ENCODE data around the gene POLD1. TPM values are rescaled to one million over a fixed set of nuclear protein-coding genes. Genes with fewer than 3 reads are reported as not detected.

The POLD1 gene
- total RNA-seq, 2 donors from 2014 or later, result 146 to 202 TPM

GRCh38 chr19:50414864-50415660, 30.9 kb downstream of the POLD1 start:
- H3K4me1 Mint-ChIP-seq, result peaks cover 9% of the 10 kb centered on the region
- ATAC-seq (replicated peaks), result peak; percentile 85
- peaks cover 13% of the 10 kb centered on the region for H3K27me3 Mint-ChIP-seq
- peaks cover 49% of the 10 kb centered on the region for H3K36me3 Mint-ChIP-seq (ENCODE audit: low read depth)
- peak overlapping the region; percentile 36 for H3K27ac Mint-ChIP-seq
- no peaks in the 10 kb centered on the region for H3K9me3 Mint-ChIP-seq
- no peak overlapping the region for H3K4me3 Mint-ChIP-seq

- ATAC-seq (replicated peaks), result no peak
- H3K4me1 Mint-ChIP-seq, result peaks cover 11% of the 10 kb centered on the region
- H3K27me3 Mint-ChIP-seq, result peaks cover 16% of the 10 kb centered on the region
Measured at GRCh38 chr19:50415661-50416033, 31.5 kb downstream of the POLD1 start.

DNA sequence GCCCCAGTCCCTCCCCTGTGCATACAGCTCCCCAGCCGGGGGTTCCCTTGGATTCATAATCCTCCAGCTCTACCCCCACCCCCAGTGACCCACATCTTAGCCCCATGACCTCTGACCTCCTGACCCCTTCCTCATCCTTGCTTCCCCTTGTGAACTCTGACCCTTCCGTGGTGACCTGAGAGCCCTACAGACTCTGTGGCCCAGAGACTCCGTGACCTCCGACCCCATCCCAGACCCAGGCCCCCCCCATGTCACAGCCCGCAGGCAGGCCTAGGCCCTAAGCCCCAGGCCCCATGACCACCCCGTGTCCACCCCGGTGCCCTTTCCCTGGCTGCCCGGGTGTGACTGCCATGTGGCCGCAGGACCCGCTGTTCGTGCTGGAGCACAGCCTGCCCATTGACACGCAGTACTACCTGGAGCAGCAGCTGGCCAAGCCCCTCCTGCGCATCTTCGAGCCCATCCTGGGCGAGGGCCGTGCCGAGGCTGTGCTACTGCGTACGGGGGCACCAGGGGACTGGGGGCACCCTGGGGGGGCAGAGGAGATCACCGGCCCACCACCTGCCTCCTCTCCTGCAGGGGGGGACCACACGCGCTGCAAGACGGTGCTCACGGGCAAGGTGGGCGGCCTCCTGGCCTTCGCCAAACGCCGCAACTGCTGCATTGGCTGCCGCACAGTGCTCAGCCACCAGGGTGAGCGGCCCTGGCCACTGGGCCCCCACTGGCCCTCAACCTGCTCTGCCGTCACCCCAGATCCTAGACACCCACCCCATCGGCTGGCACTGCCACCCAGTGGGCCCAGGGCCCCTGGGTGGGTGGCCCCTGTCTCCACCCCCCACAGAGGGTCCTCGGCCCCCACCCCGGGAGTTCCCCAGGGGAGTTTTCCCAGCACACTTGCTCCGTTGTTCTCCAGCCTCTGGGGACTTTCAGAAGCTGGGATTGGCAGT, 32.2 kb downstream of the POLD1 start:
- Mint-ChIP-seq H3K4me1 (peaks cover 11% of the 10 kb centered on the region), H3K27ac (no peak overlapping the region), H3K9me3 (no peaks in the 10 kb centered on the region), H3K36me3 (ENCODE audit: low read depth) (peaks cover 41% of the 10 kb centered on the region), H3K27me3 (peaks cover 19% of the 10 kb centered on the region), H3K4me3 (no peak overlapping the region)
- ATAC-seq (replicated peaks), result no peak

More at GRCh38 chr19:50415661-50416033, 31.5 kb downstream of the POLD1 start:
- no peaks in the 10 kb centered on the region for H3K9me3 Mint-ChIP-seq
- H3K27ac Mint-ChIP-seq, result no peak overlapping the region
- peaks cover 43% of the 10 kb centered on the region for H3K36me3 Mint-ChIP-seq (ENCODE audit: low read depth)
- H3K4me3 Mint-ChIP-seq, result no peak overlapping the region

GRCh38 chr19:50417111-50418081, 33.2 kb downstream of the POLD1 start:
- Mint-ChIP-seq H3K4me1 (peaks cover 11% of the 10 kb centered on the region), H3K36me3 (ENCODE audit: low read depth) (peaks cover 37% of the 10 kb centered on the region), H3K9me3 (no peaks in the 10 kb centered on the region), H3K27ac (no peak overlapping the region), H3K27me3 (peaks cover 24% of the 10 kb centered on the region), H3K4me3 (no peak overlapping the region)
- no peak for ATAC-seq (replicated peaks)

- Mint-ChIP-seq H3K4me1 (peaks cover 11% of the 10 kb centered on the region), H3K27ac (no peak within 1 kb of the TSS), H3K9me3 (no peaks in the 10 kb centered on the region), H3K4me3 (no peak within 1 kb of the TSS), H3K36me3 (ENCODE audit: low read depth) (peaks cover 29% of the 10 kb centered on the region), H3K27me3 (peaks cover 24% of the 10 kb centered on the region)
- ATAC-seq (replicated peaks), result no peak
Measured at GRCh38 chr19:50418176-50419021, 34.3 kb downstream of the POLD1 start, which contains the start of gene SPIB. SPIB (plus strand) TSS chr19:50418938; CDS start chr19:50418963, 25 bp downstream.

DNA sequence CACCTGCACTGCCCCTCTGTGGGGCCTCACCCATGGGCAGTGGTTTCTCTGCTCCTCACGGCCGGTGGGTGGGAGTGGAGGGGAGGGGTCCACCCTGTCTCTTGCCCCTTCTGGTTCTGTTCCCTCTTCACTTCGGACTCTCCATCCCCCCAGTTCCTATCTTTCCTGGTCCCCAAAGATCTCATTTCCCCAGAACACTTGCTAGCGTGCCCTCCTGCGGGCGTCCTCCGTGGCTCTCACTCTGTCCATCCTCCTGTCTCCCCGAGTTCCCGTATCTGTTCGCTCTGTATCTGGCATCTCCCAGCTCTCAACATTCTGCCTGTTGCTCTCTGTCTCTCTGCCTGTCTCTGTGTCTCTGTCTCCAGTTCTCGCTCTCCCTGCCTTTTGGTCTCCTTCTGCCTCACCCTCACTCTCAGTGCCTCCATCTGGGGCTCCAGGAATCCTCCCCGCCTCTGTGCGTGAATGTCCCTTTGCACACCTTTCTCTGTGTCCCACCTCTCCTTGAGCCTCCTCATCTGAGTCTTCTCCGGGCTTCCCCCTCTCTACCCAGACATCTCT, 35.0 kb downstream of the POLD1 start:
- Mint-ChIP-seq H3K27ac (no peak overlapping the region), H3K4me3 (no peak overlapping the region), H3K4me1 (peaks cover 11% of the 10 kb centered on the region), H3K9me3 (no peaks in the 10 kb centered on the region), H3K27me3 (peaks cover 24% of the 10 kb centered on the region), H3K36me3 (ENCODE audit: low read depth) (peaks cover 24% of the 10 kb centered on the region)
- no peak for ATAC-seq (replicated peaks)

- H3K36me3 Mint-ChIP-seq (ENCODE audit: low read depth), result peaks cover 22% of the 10 kb centered on the region
- H3K27ac Mint-ChIP-seq, result no peak overlapping the region
- no peak overlapping the region for H3K4me3 Mint-ChIP-seq
- no peak for ATAC-seq (replicated peaks)
- H3K27me3 Mint-ChIP-seq, result peaks cover 24% of the 10 kb centered on the region
- no peaks in the 10 kb centered on the region for H3K9me3 Mint-ChIP-seq
- peaks cover 11% of the 10 kb centered on the region for H3K4me1 Mint-ChIP-seq
Measured at GRCh38 chr19:50419580-50420035, 35.5 kb downstream of the POLD1 start.

DNA sequence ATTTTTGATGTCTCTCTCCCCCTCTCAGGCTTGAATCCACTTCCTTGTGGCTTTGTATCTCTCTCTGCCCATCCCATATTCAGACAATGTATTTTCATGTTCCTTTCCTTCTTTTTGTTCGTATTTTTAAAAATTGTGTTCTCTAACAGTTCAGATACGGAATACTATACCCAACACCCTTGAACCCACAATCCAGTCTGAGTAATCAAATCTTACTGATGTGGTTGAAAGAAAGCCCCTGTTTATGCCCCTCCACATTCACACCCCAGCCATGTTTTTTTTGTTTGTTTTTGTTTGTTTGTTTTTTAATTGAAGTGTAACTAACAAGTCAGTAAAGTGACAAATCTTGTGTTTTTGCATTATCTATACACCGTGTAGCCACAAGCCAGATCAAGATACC, 36.0 kb downstream of the POLD1 start:
- peaks cover 11% of the 10 kb centered on the region for H3K4me1 Mint-ChIP-seq
- no peak overlapping the region for H3K4me3 Mint-ChIP-seq
- H3K27ac Mint-ChIP-seq, result no peak overlapping the region
- H3K9me3 Mint-ChIP-seq, result no peaks in the 10 kb centered on the region
- peaks cover 24% of the 10 kb centered on the region for H3K27me3 Mint-ChIP-seq
- peaks cover 18% of the 10 kb centered on the region for H3K36me3 Mint-ChIP-seq (ENCODE audit: low read depth)
- ATAC-seq (replicated peaks), result no peak

DNA sequence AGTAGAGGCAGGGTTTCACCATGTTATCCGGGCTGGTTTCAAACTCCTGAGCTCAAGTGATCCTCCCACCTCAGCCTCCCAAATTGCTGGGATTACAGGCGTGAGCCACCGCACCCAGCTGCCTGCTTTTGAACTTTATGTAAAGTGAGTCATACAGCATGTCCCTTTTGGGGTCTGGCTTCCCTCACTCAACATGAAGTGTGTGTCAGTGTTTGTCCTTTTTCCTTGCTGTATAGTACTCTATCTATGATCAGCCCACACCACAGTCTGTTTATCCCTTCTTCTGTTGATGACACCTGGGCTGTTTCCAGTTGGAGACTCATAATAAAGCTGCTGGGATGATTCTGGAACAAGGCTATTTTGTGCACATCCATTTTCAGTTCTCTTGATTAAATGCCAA, 36.7 kb downstream of the POLD1 start:
- ATAC-seq (replicated peaks), result no peak
- peaks cover 17% of the 10 kb centered on the region for H3K36me3 Mint-ChIP-seq (ENCODE audit: low read depth)
- no peak overlapping the region for H3K4me3 Mint-ChIP-seq
- H3K9me3 Mint-ChIP-seq, result no peaks in the 10 kb centered on the region
- H3K27ac Mint-ChIP-seq, result no peak overlapping the region
- H3K4me1 Mint-ChIP-seq, result peaks cover 11% of the 10 kb centered on the region
- H3K27me3 Mint-ChIP-seq, result peaks cover 24% of the 10 kb centered on the region

DNA sequence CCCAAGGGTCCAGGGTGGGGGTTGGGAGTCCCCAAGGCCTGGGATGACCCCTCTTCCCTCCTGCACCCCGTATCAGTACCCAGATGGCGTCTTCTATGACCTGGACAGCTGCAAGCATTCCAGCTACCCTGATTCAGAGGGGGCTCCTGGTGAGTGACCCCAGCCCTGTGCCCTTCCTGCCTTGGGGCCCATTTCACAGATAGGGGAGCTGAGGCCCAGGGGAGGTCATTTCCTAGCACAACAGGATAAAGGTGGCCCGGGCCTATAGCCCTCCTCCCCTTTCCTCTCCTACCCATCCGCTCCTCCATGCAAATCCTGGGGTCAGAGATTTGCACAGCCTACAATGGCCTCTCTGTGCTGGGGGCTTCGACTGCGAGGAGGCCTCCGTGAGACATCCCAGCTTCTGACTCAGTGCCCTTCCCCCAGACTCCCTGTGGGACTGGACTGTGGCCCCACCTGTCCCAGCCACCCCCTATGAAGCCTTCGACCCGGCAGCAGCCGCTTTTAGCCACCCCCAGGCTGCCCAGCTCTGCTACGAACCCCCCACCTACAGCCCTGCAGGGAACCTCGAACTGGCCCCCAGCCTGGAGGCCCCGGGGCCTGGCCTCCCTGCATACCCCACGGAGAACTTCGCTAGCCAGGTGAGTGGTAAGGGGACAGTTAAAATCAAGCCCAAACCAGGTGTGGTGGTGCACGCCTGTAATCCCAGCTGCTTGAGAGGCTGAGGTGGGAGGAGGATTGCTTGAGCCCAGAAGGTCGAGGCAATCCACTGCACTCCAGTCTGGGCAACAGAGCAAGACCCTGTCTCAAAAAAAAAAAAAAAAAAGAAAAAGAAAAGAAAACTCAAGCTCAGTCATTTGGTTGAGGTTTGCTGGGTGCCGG, 38.5 kb downstream of the POLD1 start:
- no peak for ATAC-seq (replicated peaks)
- Mint-ChIP-seq H3K4me1 (peaks cover 11% of the 10 kb centered on the region), H3K27ac (no peak overlapping the region), H3K9me3 (no peaks in the 10 kb centered on the region), H3K4me3 (no peak overlapping the region), H3K27me3 (peaks cover 24% of the 10 kb centered on the region), H3K36me3 (ENCODE audit: low read depth) (peaks cover 13% of the 10 kb centered on the region)

DNA sequence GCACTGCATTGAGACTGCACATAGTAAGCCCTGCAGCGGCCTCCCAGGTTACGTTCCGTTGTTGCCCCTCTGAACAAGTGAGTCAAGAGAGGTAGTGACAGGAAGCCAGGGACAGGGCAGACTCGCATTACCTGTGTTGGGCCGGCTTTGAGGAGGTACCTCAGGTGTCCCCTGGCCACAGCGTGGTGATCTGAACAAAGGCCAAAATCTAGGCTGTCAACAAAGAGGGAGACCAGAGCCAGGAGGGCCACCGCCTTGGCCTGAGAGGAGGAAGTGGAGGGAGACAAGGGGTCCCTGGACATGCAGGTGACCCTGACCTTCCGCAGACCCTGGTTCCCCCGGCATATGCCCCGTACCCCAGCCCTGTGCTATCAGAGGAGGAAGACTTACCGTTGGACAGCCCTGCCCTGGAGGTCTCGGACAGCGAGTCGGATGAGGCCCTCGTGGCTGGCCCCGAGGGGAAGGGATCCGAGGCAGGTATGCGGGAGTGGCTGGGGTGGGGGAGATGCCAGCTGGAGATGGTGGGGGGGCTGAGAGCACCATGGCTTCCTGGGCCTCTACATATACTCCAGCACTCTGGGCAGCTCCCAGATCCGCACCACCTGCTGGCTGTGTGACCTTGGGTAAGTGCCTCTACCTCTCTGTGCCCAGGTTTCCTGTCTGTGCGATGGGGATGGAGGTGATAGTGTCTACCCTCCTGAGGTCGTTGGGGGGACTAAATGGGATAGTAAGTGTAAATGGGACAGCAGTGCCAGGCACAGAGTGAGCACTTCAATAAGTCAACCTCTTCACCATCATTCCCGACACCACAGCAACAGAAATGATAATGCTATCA, 39.3 kb downstream of the POLD1 start:
- Mint-ChIP-seq H3K36me3 (ENCODE audit: low read depth) (peaks cover 10% of the 10 kb centered on the region), H3K4me3 (no peak overlapping the region), H3K9me3 (no peaks in the 10 kb centered on the region), H3K27ac (no peak overlapping the region), H3K27me3 (peaks cover 22% of the 10 kb centered on the region), H3K4me1 (peaks cover 11% of the 10 kb centered on the region)
- no peak for ATAC-seq (replicated peaks)

All from activated T-helper 17 cell treated with anti-CD3 and anti-CD28 coated beads, Interleukin-2, amount 50 U/mL, for 72 hours (primary cell).